IPS-NIHi11 (cell line): ENCODE results near the gene SHQ1.

Experiments used
- DNase-seq: peaks from one replicate; pipeline ENCODE4 v3.0.0; 2012; ENCODE audit warnings: mixed read lengths, low spot score

Gene SHQ1

DNA sequence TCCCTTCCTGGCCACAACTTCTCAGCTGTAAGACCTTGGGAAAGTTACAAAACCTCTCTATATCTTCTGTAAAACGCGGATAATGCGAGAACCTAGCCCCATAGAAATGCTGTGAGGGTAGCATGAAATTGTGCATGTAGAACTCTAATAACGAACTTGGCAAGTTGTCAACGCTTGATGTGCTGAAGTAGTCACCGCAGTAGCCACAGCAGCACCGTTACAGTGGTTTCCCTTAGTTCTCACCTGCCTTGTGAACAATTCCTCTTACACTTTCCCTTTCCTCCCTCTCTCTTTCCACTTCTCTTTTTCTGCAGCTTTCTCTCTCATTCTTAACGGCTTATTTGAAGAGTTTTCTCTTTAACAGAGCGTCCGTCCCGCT lies 447 bp upstream of the SHQ1 start:
- no peak for DNase-seq

DNA sequence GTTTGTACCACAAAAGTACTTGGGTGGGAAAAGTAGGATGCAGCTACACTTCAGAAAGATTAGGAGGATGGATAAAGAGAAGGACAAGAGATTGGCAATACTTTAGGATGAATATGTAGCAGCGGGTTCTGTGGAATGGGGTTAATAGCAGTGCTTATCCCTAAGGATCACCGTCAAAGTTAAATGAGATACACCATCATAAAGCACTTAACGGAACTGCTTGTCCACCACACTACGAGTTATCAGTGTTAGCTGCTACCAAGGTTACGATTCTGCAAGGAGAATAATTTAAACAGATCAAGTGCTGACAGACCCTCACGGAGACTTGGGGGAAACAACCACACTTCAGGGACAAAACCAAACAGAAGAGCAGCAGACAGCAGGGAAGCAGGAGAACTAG lies 963 bp downstream of the SHQ1 start:
- no peak for DNase-seq

DNA sequence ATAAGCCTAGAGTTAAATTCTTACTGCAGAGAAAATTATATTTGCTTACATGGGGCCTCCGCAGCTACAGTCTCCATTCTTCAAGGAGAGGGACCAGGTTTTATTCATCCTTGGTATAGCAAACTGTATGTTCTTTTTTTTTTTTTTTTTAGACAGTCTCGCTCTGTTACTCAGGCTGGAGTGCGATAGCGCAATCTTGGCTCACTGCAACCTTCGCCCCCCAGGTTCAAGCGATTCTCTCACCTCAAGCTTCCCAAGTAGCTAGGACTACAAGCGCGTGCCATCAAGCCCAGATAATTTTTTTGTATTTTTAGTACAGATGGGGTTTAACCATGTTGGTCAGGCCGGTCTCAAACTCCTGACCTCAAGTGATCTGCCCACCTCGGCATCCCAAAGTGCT lies 2.1 kb downstream of the SHQ1 start:
- DNase-seq = no peak

DNA sequence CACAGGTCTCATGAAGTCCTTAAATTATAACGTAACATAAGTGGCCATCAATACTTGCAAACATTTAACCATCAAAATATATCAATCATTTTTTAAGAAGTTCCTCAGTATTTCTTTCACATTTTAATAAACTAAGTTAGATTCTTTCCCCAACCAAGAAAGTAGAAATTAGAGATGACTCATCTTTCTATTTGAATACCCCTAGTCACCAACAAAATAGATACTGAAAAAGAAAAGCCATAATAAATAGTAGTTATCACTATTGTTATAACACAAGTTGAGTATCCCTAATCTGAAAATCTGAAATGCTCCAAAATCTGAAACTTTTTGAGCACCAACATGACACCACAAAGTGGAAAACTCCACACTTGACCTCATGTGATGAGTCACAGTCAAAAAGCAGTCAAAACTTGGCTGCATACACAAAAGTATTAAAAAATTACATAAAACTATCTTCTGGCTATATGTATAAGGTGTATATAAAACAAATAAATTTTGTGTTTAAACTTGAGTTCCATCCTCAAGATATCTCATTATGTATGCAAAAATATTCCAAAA lies 3.7 kb downstream of the SHQ1 start:
- no peak for DNase-seq

DNA sequence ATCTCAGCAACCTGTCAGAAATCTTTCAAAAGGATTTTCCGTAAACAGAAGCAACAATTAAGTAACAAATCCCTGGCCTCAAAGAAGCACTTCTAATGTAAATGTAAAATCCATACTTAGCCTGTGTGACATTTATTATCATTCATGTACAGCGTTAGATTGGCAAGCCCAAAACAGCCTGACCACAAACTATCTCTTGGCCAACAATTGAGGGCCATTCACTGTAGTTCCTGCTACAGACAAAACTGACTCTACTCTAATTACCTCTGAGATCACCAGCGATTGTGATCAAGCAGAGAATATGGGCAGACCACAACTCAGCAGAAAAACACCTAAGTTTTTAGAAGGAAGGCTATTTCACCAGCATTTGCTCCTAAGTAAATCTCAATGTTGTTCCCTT lies 9.2 kb downstream of the SHQ1 start:
- no peak for DNase-seq

DNA sequence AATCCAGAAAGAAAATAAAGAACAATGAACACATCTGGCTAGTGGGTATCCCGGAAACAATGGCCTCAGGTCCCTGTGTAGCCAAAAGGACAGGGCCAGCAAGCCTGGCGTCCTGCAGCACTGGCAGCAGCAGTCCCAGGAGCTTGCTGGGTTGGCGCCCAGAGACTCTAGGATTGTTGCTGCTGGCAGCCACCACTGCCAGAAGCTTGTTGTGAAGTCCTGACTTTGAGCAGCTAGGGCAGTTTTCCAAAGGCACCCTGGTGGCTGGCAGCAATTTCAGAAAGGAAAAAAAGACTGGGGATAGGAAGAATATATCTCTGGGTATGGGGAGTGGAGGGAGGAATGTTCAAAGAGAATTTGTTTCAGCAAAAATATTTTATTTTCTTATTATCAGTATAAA lies 11.3 kb downstream of the SHQ1 start:
- DNase-seq = no peak

DNA sequence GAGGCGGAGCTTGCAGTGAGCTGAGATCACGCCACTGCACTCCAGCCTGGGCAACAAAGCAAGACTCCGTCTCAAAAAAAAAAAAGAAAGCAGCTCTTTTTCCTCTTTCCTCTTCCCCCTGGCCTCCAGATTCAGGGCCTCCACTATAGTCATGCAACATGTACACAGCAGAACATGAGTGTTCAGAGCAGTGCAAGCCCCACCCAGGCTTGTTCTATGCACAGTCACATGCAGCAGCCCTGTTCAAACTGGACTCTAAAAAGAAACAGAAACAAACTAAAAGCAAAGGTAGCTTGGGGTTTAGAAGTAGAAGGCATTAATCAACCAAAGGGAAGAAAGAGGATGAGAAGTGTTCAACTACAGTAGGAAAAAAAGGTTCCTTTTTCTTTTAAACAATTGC lies 11.8 kb downstream of the SHQ1 start:
- DNase-seq = no peak

DNA sequence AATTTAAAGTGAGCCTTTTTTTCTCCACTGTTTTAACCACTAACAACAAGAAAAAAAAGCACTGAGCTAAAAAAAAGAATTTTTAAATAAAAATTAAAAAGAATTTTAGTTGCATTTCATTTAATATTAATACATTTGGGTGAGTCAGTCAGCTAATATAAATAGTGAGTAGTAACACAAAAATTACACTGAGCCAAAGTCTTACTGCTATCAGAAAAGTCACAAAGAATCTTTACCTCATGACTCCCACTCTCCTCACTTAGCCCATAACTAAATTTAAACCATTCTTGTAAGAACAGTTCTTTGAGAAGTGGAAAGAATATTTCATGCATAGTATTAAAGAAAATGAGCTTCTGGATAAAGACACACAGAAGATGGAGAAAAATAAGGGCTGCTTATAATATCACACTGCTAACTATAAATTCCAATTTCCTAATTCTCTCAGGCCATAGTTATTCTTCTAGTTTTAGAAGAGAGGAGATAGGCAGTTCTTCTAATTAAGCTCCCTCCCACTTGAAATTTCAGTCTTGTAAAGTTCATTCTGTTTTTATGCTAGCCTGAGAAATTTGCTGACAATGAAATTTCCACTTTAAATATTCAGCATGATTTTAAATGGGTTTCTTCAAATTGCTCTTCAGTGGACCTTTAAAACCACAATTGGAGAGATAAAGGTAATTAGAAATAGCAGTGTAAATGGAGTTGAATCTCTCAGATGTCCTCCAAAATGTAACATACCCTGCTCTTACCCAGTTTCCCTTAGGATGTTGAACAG lies 17.6 kb downstream of the SHQ1 start:
- DNase-seq = no peak

DNA sequence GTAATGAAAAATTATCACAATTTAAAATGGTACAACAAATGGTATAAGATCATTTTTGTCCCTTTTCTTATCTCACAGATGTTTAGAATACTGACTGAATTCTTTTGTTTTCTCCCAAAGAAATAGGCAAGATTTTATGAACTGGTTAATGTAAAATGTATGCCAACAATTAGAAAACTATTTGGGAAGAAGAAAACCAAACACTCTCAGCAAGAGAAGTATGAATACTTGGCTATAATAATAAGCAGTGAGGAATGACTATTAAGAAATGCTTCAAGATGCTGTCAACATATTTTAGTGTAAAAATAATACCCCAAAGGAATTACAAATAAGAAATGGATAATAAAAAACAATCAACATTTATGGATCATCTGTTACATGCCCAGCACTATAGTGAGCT lies 18.5 kb downstream of the SHQ1 start:
- DNase-seq = no peak

DNA sequence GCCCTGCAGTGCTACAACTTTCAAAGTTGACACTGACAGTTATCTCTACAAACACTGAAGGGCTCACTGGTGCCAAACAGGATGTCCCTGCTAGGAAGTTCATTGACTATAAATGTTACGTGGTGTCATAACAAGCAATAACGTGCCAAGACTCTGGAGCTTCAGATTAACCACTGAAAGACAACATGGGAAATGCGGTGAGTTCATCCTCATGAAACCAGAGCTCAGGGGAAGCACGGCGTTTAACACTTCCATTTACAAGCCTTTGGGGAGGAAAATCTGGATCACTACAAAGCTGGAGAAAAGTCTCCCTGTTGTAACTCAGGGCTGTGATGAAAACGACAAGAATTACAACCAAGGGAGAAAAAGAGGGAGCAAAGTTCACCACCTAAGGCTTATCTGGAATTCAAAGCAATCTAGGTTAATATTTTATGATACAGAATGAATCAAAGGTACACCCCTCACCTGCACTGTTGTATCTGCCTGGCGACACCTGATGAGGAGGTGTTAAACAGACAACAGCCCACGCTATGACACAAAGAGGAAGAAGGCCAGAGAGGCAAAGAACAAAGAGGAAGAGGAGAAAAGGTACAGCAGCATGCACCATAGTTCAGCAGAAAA lies 27.0 kb downstream of the SHQ1 start:
- DNase-seq = no peak

DNA sequence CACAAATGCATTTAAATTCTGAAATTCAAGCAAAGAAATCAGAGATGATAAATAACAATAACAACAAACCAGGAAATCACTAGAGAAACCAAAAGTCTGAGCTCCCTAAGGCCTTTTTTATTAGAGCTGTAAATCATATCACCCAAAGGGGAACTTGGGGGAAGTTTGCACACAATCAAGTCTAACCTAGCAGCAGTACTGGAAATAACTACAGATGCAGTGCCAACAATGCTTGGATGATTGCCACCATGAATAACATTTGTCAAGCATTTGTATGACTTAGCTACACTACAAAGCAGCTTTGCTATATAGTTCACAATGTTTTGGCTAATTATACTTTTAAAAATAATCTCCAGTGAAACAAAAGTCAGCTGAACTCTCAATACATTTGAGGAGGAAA lies 27.8 kb downstream of the SHQ1 start:
- DNase-seq = no peak

DNA sequence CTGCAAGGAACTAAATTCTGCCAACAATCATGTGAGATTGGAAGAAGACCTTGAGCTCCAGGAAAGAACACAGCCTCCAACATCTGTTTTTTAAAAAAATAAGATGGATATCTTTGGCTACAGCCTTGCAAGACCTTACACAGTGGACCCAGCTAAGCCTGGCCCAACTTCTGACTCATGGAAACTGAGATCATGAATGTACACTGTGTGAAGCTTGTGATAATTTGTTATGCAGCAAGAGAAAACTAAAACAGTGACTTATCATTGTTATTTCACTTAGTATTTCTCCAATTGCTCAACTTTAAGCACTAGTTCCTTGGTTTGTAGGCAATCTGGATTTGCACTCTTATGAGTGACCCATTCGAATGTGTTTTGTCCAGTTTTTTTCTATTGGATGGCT lies 29.3 kb downstream of the SHQ1 start:
- no peak for DNase-seq

DNA sequence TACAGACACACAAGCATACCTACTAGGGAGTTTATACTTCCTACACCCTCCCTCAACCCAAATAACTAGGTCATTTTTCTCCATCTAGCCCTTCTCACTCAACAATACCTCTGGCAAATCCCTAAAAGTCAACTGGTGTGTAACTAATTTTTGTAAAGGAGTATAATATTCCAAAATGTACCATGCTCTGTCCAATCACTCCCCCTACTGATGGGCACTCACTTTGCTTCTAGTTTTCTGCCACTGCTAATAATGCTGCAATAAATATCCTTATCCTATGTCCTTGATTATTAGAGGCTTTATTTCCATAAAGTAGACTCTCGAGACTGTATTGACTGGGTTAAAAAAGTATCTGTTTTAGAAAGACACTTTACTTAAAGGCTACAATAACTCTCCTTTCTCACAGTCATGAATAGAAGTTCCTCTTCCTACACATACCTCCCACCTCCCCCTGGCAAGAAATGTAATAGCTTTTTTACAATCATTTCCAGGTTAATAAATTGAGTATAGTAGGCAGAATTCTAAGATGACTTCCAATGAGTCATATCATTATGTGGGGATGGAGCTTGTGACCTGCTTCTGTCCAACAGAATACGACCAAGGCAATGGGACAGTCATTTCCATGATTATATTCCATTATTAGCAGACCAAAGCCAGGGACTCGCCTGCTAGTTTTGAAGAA lies 30.0 kb downstream of the SHQ1 start:
- no peak for DNase-seq

DNA sequence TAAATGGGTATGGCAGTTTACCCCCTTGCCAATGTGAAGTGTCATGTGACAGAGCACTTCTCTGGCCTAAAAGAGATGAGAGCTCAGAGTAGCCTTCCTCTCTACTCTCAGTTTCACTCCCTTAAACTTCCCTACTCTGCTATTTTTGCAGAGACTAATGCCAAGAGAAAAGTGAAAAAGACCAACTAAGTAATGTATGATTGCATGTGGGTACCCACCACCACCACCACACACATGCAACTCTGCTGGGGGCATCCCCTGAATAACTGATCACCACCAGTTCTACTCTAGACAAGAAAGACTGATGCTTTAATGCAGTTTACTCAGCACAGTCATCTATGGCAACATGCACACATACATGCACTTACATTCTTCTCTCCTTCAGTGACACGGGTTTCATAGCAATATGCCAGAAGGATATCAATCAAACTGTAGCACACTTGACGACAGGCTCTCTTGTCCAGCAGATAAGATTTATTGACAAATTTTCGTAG lies 31.3 kb downstream of the SHQ1 start:
- no peak for DNase-seq

DNA sequence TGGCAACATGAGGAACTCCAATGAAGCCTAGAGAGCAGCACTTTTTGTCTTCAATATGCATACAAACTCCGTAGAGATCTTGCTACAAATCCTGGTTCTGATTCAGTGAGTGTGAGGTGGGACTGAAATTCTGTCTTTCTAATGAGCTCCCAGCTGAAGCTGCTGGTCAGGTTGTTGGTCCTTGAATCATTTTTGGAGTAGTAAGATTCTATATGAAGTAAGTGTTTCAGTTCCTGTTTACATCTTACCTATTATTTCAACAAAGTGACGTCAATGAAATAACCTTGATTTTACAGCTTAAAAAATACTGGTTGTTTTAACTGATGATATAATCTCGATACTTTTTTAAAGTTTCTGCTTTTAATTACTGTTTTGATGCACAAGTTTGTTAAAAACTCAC lies 33.9 kb downstream of the SHQ1 start:
- no peak for DNase-seq

DNA sequence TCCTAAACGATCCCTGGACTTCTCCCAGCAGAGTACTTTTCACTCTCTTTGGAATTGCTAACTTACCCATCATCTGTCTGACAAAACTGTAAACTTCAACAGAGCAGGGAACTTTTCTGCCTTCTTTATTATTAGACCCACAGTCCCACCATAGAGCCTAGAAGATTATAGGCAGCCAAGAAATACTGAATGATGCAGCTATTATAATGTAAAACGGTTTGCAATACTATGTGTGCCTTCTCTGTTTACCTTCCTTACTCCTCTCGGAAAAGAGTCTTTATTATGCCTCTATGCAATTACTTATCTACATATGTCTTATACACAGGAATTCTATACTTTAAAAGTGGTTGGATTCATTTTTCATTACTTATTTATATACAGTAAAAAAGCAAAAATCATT lies 36.0 kb downstream of the SHQ1 start:
- no peak for DNase-seq

DNA sequence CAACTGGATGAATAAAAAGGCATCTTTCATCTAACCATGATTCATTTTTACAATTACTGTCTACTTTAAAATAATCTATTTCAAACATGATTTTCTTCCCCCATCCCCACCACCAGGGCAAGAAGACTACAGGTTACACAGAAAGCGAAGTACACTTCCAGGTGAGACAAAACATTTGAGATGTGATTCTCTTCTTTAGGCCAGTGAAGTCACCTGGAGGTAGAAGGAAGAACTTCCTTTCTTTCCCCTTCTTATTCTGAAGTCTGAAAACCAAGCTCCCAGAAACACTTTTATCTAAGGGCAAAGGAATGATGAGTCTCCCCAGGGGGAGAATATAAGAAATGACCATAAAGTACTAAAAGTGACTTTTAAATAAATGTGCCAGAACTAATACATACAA lies 36.7 kb downstream of the SHQ1 start:
- DNase-seq = peak; percentile 23

DNA sequence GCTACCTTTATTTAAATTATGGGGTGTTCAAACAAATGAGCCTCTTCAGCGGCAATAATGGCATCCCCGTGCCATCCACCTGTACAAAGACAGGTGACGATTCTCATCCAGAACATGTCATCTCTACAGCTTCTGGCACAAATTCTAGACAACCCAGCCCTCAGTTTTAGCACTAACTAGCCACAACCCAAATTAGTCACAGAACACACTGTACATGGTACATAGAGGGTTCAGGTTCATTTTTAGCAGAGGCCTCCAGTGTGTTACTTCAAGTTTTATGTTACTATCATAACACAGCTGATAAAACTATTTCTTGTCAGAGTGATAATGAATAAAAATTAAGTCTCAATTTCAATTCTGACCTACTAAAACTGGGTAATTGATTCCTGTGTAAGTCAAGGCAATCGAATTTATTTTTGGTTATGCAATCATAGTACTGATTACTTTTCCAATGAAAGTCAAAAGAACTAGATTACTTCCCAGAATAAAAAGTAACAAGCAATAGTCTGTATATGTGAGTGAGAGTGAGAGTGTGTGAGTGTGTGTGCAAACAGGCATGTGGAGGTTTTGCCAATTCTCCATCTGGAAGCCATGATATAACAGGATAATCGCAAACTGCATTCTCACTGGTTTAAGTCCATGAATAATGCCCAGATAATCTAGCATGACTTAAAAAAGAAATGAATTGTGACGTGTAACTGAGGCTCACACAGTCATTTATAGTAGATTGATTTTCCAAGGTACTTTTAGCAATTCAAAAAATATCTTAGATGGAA lies 37.4 kb downstream of the SHQ1 start:
- no peak for DNase-seq

DNA sequence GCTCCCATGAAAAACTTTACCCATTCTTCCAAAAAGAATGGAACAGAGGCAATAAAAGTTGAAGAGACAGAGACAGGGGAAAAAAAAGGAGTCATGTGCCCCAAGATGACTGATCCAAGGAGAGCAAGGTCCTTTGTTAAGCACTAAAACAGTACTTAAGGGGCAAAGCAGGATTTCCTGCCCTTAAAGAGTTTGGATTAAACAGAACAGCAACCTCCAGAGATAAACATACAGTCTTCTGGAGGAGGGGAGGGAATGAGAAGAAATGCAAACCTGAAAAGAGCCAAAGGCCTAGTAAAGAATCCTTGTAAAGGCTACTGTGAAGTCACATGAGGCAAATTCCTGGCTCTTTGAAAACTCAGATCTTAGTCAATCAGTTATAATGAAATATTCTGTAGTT lies 38.2 kb downstream of the SHQ1 start:
- peak; percentile 17 for DNase-seq

DNA sequence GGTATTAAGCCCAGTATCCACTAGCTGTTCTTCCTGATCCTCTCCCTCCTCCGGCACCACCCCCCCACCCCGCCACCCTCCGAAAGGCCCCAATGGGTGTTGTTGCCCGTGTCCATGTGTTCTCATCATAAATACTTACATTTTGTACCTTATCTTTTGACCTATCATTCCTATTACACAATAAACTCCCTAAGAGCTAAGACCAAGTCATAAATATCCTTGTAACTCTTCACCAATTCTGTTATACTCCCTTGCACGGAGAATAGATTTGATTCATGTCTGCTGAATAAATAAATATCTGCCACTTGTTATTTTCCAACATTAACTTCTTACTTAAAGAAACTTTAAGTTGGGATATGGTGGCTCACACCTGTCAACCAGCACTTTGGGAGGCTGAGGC lies 43.9 kb downstream of the SHQ1 start:
- no peak for DNase-seq

DNA sequence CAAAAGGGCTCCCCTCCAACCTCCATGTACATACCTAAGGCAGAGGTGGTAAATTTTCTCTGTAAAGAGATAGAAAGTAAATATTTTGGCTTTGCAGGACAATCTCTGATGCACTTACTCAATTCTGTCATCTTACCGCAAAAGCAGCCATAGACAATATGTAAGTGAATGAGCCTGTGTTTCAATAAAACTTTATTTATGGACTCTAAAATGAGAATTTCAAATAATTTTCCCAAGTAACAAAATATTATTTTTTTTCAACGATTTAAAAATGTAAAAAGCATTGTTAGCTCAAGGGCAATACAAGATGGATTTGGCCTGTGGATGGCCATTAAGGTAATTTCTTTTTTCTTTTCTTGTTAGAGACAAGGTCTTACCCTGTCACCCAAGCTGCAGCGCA lies 44.7 kb downstream of the SHQ1 start:
- no peak for DNase-seq

DNA sequence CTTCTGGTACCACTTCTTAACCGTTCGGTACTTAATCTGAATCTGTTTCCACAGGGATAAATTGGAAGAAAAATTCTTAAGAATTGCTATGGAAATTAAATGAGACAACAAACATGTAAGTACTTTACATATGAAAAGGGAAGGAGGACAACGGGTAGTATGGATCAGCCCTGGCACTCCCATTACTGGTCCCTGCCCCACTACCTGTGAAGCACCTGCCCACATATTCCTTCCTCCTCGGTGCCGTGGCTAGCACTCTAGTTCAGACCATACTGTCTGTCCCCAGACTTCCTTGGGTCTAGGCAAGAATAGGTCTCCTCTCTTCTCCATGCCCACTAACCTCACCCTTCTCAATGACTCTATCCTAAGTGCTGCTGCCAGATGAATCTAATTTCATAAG lies 46.2 kb downstream of the SHQ1 start:
- DNase-seq = no peak
